ENCODE data around the gene PRSS16.
"Not testable (repeated sequence)": the region's sequence is repeated elsewhere in the genome, so short reads cannot be mapped to it uniquely, and the experiment has no call there.

PRSS16 gene

GRCh38 chr6:27213544-27214125 lies 33.9 kb upstream of the PRSS16 start:
- Histone ChIP-seq H3K9ac (ENCODE audit: insufficient read length, low read depth) (no peak overlapping the region), H3K9me3 (ENCODE audit: insufficient read depth, low read length) (no peaks in the 10 kb centered on the region), H3K27me3 (ENCODE audit: insufficient read depth, insufficient read length) (no peaks in the 10 kb centered on the region), H3K36me3 (ENCODE audit: insufficient read depth, insufficient read length, low read length) (no peaks in the 10 kb centered on the region), H3K4me3 (ENCODE audit: insufficient read length, low read depth) (peak overlapping the region; percentile 52), H3K4me1 (ENCODE audit: insufficient read depth, insufficient read length) (no peaks in the 10 kb centered on the region)
- no peak for DNase-seq (ENCODE audit: low read depth, low spot score)
- TF ChIP-seq YY1 (IDR thresholded peaks at IDR 0.05; ENCODE audit: insufficient read depth, insufficient read length) (no peak), SUZ12 (IDR thresholded peaks at IDR 0.05; ENCODE audit: extremely low read depth, insufficient read depth, insufficient read length) (no peak), ZNF274 (IDR thresholded peaks at IDR 0.05; ENCODE audit: low read depth, low read length) (no peak)

DNA sequence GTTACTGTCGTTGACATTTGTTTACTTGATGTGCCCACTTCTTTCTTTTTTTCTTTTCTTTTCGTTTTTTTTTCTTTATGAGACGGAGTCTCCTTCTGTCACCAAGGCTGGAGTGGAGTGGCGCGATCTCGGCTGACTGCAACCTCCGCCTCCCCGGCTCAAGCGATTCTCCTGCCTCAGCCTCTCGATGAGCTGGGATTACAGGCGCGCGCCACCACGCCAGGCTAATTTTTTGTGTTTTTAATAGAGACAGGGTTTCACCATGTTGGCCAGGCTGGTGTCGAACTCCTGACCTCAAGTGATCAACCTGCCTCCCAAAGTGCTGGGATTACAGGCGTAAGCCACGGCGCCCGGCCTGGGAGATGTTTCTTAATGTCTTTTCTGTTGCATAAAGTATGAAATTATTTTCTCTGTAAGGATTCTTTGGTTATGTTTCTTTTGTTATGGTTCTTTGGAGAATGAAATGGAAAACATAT lies 33.3 kb upstream of the PRSS16 start:
- no peaks in the 10 kb centered on the region for H3K27me3 ChIP-seq (ENCODE audit: insufficient read depth, insufficient read length)
- TF ChIP-seq ZNF274 (IDR thresholded peaks at IDR 0.05; ENCODE audit: low read depth, low read length) (no peak), SUZ12 (IDR thresholded peaks at IDR 0.05; ENCODE audit: extremely low read depth, insufficient read depth, insufficient read length) (no peak), YY1 (IDR thresholded peaks at IDR 0.05; ENCODE audit: insufficient read depth, insufficient read length) (no peak)
- H3K36me3 ChIP-seq (ENCODE audit: insufficient read depth, insufficient read length, low read length), result no peaks in the 10 kb centered on the region
- peak overlapping the region; percentile 52 for H3K4me3 ChIP-seq (ENCODE audit: insufficient read length, low read depth)
- H3K4me1 ChIP-seq (ENCODE audit: insufficient read depth, insufficient read length), result no peaks in the 10 kb centered on the region
- H3K9ac ChIP-seq (ENCODE audit: insufficient read length, low read depth), result no peak overlapping the region
- no peak for DNase-seq (ENCODE audit: low read depth, low spot score)
- no peaks in the 10 kb centered on the region for H3K9me3 ChIP-seq (ENCODE audit: insufficient read depth, low read length)

- no peaks in the 10 kb centered on the region for H3K27me3 ChIP-seq (ENCODE audit: insufficient read depth, insufficient read length)
- H3K4me1 ChIP-seq (ENCODE audit: insufficient read depth, insufficient read length), result no peaks in the 10 kb centered on the region
- H3K36me3 ChIP-seq (ENCODE audit: insufficient read depth, insufficient read length, low read length), result no peaks in the 10 kb centered on the region
- H3K9me3 ChIP-seq (ENCODE audit: insufficient read depth, low read length), result no peaks in the 10 kb centered on the region
- H3K4me3 ChIP-seq (ENCODE audit: insufficient read length, low read depth), result no peak overlapping the region
- no peak overlapping the region for H3K9ac ChIP-seq (ENCODE audit: insufficient read length, low read depth)
- TF ChIP-seq SUZ12 (IDR thresholded peaks at IDR 0.05; ENCODE audit: extremely low read depth, insufficient read depth, insufficient read length), result no peak
- TF ChIP-seq ZNF274 (IDR thresholded peaks at IDR 0.05; ENCODE audit: low read depth, low read length), result no peak
- TF ChIP-seq YY1 (IDR thresholded peaks at IDR 0.05; ENCODE audit: insufficient read depth, insufficient read length), result no peak
- DNase-seq (ENCODE audit: low read depth, low spot score), result no peak
Measured at GRCh38 chr6:27216874-27217273, 30.6 kb upstream of the PRSS16 start.

GRCh38 chr6:27222971-27223370 lies 24.5 kb upstream of the PRSS16 start:
- not testable (repeated sequence) for H3K36me3 ChIP-seq (ENCODE audit: insufficient read depth, insufficient read length, low read length); DNase-seq (ENCODE audit: low read depth, low spot score); H3K9me3 ChIP-seq (ENCODE audit: insufficient read depth, low read length); H3K9ac ChIP-seq (ENCODE audit: insufficient read length, low read depth); H3K4me1 ChIP-seq (ENCODE audit: insufficient read depth, insufficient read length); H3K4me3 ChIP-seq (ENCODE audit: insufficient read length, low read depth); H3K27me3 ChIP-seq (ENCODE audit: insufficient read depth, insufficient read length)

DNA sequence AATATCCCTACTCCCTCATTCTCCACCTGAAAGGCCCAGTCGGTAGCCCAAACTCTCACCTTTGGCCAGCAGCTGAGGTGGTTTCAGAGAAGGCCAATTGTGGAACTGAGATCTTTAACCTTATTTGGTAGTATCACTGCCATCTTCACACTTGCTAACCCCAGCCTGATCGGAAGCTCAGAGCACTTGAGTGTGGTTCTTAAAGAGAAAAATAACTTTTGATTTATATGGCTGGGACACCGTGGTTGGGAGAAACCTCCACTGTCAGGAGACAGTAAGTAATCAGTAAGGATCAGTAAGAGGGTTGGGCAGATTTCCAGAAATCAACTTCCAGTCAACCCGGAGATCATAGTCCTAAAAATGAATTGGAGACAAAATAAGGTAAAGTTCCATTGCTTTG lies 22.8 kb upstream of the PRSS16 start:
- TF ChIP-seq SUZ12 (IDR thresholded peaks at IDR 0.05; ENCODE audit: extremely low read depth, insufficient read depth, insufficient read length) (no peak), YY1 (IDR thresholded peaks at IDR 0.05; ENCODE audit: insufficient read depth, insufficient read length) (no peak), ZNF274 (IDR thresholded peaks at IDR 0.05; ENCODE audit: low read depth, low read length) (no peak)

GRCh38 chr6:27228963-27229477 lies 18.5 kb upstream of the PRSS16 start:
- H3K9ac ChIP-seq (ENCODE audit: insufficient read length, low read depth), result peak overlapping the region; percentile 23
- no peaks in the 10 kb centered on the region for H3K27me3 ChIP-seq (ENCODE audit: insufficient read depth, insufficient read length)
- no peak for DNase-seq (ENCODE audit: low read depth, low spot score)
- TF ChIP-seq YY1 (IDR thresholded peaks at IDR 0.05; ENCODE audit: insufficient read depth, insufficient read length) (no peak), ZNF274 (IDR thresholded peaks at IDR 0.05; ENCODE audit: low read depth, low read length) (no peak), SUZ12 (IDR thresholded peaks at IDR 0.05; ENCODE audit: extremely low read depth, insufficient read depth, insufficient read length) (no peak)
- no peaks in the 10 kb centered on the region for H3K9me3 ChIP-seq (ENCODE audit: insufficient read depth, low read length)
- peak overlapping the region; percentile 66 for H3K4me3 ChIP-seq (ENCODE audit: insufficient read length, low read depth)
- no peaks in the 10 kb centered on the region for H3K4me1 ChIP-seq (ENCODE audit: insufficient read depth, insufficient read length)
- H3K36me3 ChIP-seq (ENCODE audit: insufficient read depth, insufficient read length, low read length), result no peaks in the 10 kb centered on the region

More for the DNA sequence above, 22.8 kb upstream of the PRSS16 start:
- no peaks in the 10 kb centered on the region for H3K27me3 ChIP-seq (ENCODE audit: insufficient read depth, insufficient read length)
- no peak overlapping the region for H3K9ac ChIP-seq (ENCODE audit: insufficient read length, low read depth)
- no peaks in the 10 kb centered on the region for H3K36me3 ChIP-seq (ENCODE audit: insufficient read depth, insufficient read length, low read length)
- H3K4me1 ChIP-seq (ENCODE audit: insufficient read depth, insufficient read length), result no peaks in the 10 kb centered on the region
- no peak overlapping the region for H3K4me3 ChIP-seq (ENCODE audit: insufficient read length, low read depth)
- no peaks in the 10 kb centered on the region for H3K9me3 ChIP-seq (ENCODE audit: insufficient read depth, low read length)
- DNase-seq (ENCODE audit: low read depth, low spot score), result no peak

- no peaks in the 10 kb centered on the region for H3K4me1 ChIP-seq (ENCODE audit: insufficient read depth, insufficient read length)
- no peaks in the 10 kb centered on the region for H3K9me3 ChIP-seq (ENCODE audit: insufficient read depth, low read length)
- TF ChIP-seq SUZ12 (IDR thresholded peaks at IDR 0.05; ENCODE audit: extremely low read depth, insufficient read depth, insufficient read length) (no peak), ZNF274 (IDR thresholded peaks at IDR 0.05; ENCODE audit: low read depth, low read length) (no peak), YY1 (IDR thresholded peaks at IDR 0.05; ENCODE audit: insufficient read depth, insufficient read length) (no peak)
- no peaks in the 10 kb centered on the region for H3K27me3 ChIP-seq (ENCODE audit: insufficient read depth, insufficient read length)
- no peak for DNase-seq (ENCODE audit: low read depth, low spot score)
- no peak overlapping the region for H3K9ac ChIP-seq (ENCODE audit: insufficient read length, low read depth)
- H3K36me3 ChIP-seq (ENCODE audit: insufficient read depth, insufficient read length, low read length), result no peaks in the 10 kb centered on the region
- peak overlapping the region; percentile 24 for H3K4me3 ChIP-seq (ENCODE audit: insufficient read length, low read depth)
Measured at GRCh38 chr6:27230758-27231111, 16.8 kb upstream of the PRSS16 start.

All from NT2/D1 (cell line).